ENCODE data around the gene SP2.

The SP2 gene

GRCh38 chr17:47870056-47870455 lies 26.0 kb upstream of the SP2 start:
- DNase-seq (ENCODE audit: low read depth, low spot score) = no peak

- no peak for DNase-seq (ENCODE audit: low read depth, low spot score)
These were observed 25.0 kb upstream of the SP2 start for GRCh38 chr17:47871048-47871447.

- no peak for DNase-seq (ENCODE audit: low read depth, low spot score)
These were observed 23.9 kb upstream of the SP2 start for GRCh38 chr17:47872019-47872650.

- DNase-seq (ENCODE audit: low read depth, low spot score) = no peak
These were observed 23.3 kb upstream of the SP2 start for GRCh38 chr17:47872651-47873161.

GRCh38 chr17:47873200-47874090 lies 22.6 kb upstream of the SP2 start:
- no peak for DNase-seq (ENCODE audit: low read depth, low spot score)

GRCh38 chr17:47875011-47875985 lies 20.7 kb upstream of the SP2 start:
- DNase-seq (ENCODE audit: low read depth, low spot score) = no peak

- no peak for DNase-seq (ENCODE audit: low read depth, low spot score)
These were observed 18.5 kb upstream of the SP2 start for GRCh38 chr17:47877368-47878034.

- DNase-seq (ENCODE audit: low read depth, low spot score) = no peak
These were observed 17.6 kb upstream of the SP2 start for GRCh38 chr17:47878203-47879027.

- DNase-seq (ENCODE audit: low read depth, low spot score) = no peak
These were observed 16.9 kb upstream of the SP2 start for GRCh38 chr17:47879028-47879585.

GRCh38 chr17:47879776-47880454 lies 16.1 kb upstream of the SP2 start:
- DNase-seq (ENCODE audit: low read depth, low spot score) = no peak

GRCh38 chr17:47882247-47882646 lies 13.8 kb upstream of the SP2 start:
- DNase-seq (ENCODE audit: low read depth, low spot score) = no peak

GRCh38 chr17:47882695-47883588 lies 13.1 kb upstream of the SP2 start:
- DNase-seq (ENCODE audit: low read depth, low spot score) = no peak

GRCh38 chr17:47883589-47884426 lies 12.2 kb upstream of the SP2 start:
- no peak for DNase-seq (ENCODE audit: low read depth, low spot score)

- no peak for DNase-seq (ENCODE audit: low read depth, low spot score)
These were observed 11.7 kb upstream of the SP2 start for GRCh38 chr17:47884427-47884740.

- DNase-seq (ENCODE audit: low read depth, low spot score) = no peak
These were observed 10.9 kb upstream of the SP2 start for GRCh38 chr17:47884905-47885730.

- DNase-seq (ENCODE audit: low read depth, low spot score) = no peak
These were observed 7.7 kb upstream of the SP2 start for GRCh38 chr17:47888293-47888692.
